Fibroblast of the aortic adventitia (primary cell): ENCODE results near the gene SKIL. TPM values are rescaled to one million over a fixed set of nuclear protein-coding genes. Genes with fewer than 3 reads are reported as not detected.
A peak's percentile ranks its signal among the peaks of the same experiment; 100 is the strongest.

Experiments
- DNase-seq: peaks from one replicate; pipeline ENCODE4 v3.0.0-alpha.2; 2010; ENCODE audit warnings: low read depth
- H3K4me3 ChIP-seq: 2 replicates; pipeline ENCODE4 v1.5.1; 2011; ENCODE audit warnings: low read depth, mild to moderate bottlenecking, control low read depth, low read length, moderate library complexity
- total RNA-seq: library from RNA; depleted of rRNA; stranded (reverse); fragments of >200 nt; gene quantifications from 2 replicates; pipeline ENCODE4 v1.2.3, GENCODE V29; 2012; ENCODE audit warnings: low replicate concordance
- TF ChIP-seq, protein P1 (sequence below): IDR thresholded peaks from 2 replicates; pipeline ENCODE4 v1.5.1; 2011; ENCODE audit warnings: mild to moderate bottlenecking, low read length, control low read depth, inconsistent platforms; ENCODE audit not compliant: insufficient read depth

The SKIL gene
- total RNA-seq, 1 donor: 60.7 TPM

DNA sequence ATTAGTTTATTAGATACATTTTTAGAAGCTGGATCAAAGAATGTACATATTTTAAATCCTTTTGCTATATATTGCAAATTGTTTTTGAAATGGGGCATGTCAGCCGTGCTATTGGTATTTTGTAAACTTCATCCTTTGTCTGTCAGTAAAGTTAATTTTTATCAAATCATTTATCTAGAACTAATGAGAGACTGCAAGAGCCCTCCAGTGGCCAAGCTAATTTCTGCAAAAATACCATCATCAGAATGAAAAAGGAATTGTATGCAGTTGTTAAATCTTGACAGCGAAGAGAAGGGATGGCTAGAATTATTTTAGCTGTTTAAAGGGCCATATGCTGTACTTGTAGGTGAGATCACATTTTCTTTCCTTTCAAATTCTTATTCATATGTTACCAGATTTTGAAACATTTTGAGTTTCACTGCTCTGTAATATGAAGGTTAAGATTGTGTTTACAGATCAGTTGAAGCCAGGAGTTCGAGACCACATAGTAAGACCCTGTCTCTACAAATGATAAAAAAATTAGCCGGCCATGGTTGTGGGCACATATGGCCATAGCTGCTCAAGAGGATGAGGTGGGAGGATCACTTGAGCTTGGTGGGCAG, 53.0 kb downstream of the SKIL start:
- DNase-seq: peak; percentile 56
- TF ChIP-seq, protein P1, sequence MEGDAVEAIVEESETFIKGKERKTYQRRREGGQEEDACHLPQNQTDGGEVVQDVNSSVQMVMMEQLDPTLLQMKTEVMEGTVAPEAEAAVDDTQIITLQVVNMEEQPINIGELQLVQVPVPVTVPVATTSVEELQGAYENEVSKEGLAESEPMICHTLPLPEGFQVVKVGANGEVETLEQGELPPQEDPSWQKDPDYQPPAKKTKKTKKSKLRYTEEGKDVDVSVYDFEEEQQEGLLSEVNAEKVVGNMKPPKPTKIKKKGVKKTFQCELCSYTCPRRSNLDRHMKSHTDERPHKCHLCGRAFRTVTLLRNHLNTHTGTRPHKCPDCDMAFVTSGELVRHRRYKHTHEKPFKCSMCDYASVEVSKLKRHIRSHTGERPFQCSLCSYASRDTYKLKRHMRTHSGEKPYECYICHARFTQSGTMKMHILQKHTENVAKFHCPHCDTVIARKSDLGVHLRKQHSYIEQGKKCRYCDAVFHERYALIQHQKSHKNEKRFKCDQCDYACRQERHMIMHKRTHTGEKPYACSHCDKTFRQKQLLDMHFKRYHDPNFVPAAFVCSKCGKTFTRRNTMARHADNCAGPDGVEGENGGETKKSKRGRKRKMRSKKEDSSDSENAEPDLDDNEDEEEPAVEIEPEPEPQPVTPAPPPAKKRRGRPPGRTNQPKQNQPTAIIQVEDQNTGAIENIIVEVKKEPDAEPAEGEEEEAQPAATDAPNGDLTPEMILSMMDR: peak; percentile 64
- H3K4me3 ChIP-seq: no peak overlapping the region

DNA sequence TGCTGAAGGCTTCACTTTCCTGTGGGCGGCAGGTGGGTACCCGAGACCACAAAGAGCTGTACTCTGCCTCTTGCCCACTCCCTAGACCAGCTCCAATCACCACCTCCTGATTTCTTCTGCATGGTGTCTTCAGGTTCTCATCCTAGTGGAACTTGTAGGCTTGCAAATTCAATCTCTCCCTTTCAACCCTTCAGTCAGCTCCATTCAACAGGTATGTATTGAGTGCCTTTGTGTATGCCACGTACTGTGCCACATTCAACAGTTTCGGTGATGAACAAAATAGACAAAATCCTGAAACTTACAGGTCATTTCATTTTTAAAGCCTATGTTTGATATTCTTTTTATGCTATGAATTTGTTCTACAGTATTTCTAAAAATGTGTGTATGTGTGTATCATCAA, 55.8 kb downstream of the SKIL start:
- no peak for DNase-seq
- no peak overlapping the region for H3K4me3 ChIP-seq
- TF ChIP-seq, protein P1: no peak

DNA sequence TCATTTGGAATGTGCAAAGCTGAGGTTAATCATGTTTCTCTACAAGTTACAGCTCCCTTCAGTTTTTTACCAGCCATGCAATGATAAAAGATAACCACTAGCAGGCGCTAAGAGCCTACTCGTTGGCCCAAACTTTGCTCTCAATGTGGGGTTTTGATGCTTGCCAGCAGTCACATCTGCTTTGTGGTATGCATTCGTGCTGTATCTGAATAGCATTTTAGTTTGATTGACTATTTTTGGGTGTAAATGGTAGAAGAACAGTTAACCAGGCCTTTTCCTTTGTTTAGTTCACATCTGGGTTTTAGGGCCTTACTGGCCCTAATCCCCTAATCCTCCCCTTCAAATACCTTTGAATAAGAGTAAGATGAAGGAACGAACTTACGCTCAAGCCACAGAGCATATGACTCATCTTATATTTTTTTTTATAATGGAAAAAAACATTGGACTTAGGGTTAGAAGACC, 56.7 kb downstream of the SKIL start:
- DNase-seq: peak; percentile 98
- no peak overlapping the region for H3K4me3 ChIP-seq
- TF ChIP-seq, protein P1: peak; percentile 99

DNA sequence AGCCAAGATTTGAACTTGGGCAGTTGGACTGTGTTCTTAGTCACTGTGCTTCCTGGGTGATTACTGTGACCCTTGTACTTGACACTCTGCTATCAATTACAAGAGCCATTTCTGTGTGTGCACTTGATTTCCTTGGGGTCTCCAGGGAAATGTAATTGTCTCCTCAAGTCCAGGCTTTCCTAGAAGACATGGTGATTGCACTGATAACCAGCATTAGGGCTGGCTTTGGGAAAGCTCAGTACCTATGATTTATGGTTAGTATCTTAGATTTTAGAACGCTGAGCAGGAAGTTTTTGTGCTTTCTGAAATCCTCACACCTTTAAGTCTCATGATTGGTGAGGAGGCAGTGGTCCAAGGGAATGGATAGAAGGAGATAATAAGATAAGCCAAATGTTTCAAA, 59.6 kb downstream of the SKIL start:
- H3K4me3 ChIP-seq: no peak overlapping the region
- DNase-seq: no peak
- TF ChIP-seq, protein P1: no peak

DNA sequence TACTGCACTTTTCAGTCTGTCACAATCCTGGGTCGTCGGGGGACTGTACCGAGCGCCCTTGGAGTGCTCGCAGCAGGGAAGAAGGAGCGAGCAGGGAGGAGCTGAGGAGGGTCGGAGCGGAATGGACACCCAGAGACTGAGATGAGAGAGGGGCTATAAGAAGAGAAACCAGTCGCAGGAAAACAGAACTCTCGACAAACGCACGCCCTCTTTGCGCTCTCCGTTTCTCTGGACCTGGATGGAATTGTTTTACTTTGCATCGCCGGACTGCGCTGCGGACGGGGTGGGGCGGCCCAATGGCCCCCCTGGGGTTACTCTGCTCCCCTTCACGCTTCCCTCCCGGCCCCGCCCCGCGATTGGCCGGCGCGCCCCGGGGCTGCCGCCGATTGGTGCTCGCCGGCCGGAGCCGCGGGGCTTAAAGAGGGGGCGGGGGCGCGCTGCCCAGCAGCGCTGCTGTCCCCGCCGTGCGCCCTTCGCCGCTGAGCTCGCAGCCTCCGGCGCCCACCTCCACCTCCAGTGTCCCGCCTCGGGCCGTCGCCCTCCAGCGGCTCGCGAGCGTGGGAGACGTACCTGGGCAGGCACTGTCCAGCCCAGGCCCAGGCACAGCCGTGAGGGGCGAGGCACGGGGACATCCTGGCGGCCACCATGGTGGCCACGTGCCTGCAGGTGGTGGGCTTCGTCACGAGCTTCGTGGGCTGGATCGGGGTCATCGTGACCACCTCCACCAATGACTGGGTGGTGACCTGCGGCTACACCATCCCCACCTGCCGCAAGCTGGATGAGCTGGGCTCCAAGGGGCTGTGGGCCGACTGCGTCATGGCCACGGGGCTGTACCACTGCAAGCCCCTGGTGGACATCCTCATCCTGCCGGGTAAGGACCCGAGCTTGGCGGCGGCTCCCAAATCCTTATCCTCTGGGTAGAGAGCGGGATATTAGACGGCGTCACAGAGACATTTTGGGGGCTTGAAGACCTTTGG, 61.2 kb downstream of the SKIL start, which contains the start of gene CLDN11:
TSS of gene CLDN11 (plus strand) at position 447 of the 977 bp plus-strand sequence. CDS start at position 646, 199 bp downstream.
- peak; percentile 68 for DNase-seq
- TF ChIP-seq, protein P1: peak; percentile 31

DNA sequence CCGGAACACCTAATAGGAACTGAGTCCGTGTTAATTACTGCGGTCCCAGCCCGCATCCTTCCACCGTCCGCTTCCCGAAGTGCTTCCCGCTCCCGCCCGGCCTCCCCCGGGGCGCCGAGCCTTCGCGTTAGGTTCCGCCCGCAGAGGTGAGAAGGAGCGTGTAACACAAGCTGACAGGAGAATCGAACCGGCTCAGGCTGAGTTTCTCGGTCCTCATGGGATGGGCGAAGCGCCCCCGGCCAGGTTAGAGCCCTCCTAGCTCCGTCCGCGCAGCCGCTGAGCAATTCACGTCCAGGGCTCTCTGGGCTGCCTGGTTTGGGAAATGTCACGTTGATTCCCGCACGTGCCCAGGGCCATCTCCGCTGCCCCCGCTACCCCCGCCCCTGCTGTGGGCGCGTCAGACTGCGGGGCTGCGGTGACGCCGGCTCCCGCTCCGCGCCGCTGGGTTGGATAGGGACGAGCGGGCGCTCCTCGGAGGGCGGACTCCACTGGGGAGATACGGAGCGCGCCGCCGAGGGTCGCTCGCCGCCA, 62.1 kb downstream of the SKIL start:
- peak overlapping the region; percentile 81 for H3K4me3 ChIP-seq
- TF ChIP-seq, protein P1: no peak
- DNase-seq: peak; percentile 38

More for the DNA sequence above, 61.2 kb downstream of the SKIL start, which contains the start of gene CLDN11:
- H3K4me3 ChIP-seq: peak within 1 kb of the TSS; percentile 81
